Activated CD8-positive, alpha-beta memory T cell treated with anti-CD3 and anti-CD28 coated beads, Interleukin-2, amount 50 U/mL, for 24 hours (primary cell): Measurements from ENCODE around the gene CYP1A1.
A peak's percentile ranks its signal among the peaks of the same experiment; 100 is the strongest.
"Not testable (repeated sequence)": the region's sequence is repeated elsewhere in the genome, so short reads cannot be mapped to it uniquely, and the experiment has no call there.

Experiments
- DNase-seq: peaks from one replicate; pipeline ENCODE4 v3.0.0-alpha.2; 2020; ENCODE audit errors: extremely low read depth

CYP1A1 gene

DNA sequence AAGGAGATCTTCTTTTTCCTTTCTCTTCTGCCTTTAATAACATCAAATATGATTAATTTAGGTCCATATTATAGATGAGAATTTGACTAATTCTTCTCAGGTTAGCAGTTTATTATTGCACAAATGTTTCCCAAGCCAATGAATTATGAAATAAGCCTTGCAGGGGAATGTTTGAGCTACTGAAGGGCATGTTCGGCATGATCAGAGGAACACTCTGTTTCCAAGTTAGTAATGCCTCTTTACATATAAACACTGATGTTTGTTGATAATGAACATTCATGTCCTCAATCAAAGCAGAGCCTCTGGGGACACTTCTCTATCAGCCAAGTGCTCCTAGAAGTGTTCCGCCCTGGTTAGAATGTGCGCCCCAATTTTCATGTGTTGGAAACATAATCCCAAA lies 10.0 kb upstream of the CYP1A1 start:
- DNase-seq, result no peak

DNA sequence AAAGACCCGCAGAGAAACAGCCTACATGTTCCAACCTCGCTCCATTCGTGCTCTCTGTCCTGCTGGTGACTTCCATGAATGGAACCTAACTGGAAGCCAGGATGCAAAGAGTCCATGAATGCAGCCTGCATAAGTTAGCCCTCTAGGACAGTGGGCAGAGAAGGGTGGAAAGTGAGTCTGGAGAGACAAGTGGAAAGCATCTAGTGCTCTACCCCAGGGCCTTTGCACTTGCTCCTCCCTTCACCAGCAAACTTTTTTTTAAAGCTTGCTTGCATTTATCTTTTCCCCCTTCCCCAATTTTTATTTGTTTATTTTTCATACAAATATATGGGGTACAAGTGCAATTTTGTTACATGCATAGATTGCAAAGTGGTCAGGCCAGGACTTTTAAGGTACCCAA lies 7.9 kb upstream of the CYP1A1 start:
- no peak for DNase-seq

DNA sequence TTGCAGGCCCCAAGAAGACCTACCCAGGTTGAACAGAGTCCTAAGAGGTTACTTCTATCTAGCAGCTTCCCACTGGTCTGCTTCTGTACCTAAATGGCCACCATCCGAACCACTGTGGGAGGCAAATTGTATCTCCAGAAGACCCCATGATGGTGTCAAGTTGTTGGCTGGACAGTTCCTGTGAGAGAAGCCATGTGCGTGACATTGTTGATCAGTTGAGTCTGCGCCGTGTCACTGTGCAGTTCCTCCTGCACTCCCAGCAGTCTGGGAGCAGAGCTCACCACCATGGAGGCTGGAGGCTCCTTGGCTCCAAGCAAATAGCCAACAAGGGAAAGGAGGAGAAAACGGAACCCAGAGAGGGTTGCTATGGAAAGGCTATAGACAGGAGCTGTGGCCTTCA lies 7.5 kb upstream of the CYP1A1 start:
- DNase-seq, result no peak

DNA sequence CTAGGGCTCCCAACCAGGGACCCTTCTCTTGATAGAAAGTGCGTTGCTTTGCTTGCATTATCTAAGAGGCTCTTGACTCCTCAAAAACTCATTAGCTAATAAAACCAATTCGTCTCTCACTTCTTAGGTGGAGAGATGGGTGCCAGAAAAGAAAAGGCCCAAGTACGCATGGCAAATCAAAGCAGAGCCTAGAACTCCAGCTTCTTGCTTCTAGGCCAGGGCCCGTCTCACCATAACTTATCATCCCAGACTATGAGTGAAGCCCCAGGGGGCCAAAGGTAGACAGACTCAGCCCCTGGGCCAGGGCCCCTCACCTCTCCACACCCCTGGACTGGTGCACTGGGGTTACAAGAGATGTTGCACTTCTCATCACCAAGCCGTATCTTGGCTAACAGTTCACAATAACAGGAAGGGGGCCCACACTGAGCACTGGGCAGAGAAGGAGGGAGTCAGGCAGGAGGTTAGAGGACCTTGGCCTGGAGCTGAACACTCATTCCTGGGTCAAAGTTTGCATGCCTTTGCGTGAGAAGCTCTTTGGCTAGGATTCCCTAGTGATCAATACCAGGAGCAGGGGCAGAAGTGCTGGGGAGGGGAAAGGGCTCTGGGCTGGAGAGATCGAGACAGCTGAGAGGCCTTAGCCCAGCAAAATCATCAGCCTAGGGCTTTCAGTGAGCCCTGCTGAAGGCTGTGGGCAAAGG lies 5.4 kb upstream of the CYP1A1 start:
- DNase-seq, result no peak

DNA sequence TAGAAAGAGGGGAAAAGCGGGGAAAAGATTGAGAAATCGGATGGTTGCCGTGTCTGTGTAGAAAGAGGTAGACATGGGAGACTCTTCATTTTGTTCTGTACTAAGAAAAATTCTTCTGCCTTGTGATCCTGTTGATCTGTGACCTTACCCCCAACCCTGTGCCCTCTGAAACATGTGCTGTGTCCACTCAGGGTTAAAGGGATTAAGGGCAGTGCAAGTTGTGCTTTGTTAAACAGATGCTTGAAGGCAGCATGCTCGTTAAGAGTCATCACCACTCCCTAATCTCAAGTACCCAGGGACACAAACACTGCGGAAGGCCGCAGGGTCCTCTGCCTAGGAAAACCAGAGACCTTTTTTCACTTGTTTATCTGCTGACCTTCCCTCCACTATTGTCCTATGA lies 4.0 kb upstream of the CYP1A1 start:
- not testable (repeated sequence) for DNase-seq

DNA sequence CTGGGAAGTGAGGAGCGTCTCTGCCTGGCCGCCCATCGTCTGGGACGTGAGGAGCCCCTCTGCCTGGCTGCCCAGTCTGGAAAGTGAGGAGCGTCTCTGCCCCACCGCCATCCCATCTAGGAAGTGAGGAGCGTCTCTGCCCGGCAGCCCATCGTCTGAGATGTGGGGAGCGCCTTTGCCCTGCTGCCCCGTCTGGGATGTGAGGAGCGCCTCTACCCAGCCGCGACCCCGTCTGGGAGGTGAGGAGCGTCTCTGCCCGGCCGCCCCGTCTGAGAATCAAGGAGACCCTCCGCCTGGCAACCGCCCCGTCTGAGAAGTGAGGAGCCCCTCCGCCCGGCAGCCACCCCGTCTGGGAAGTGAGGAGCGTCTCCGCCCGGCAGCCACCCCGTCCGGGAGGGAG lies 3.4 kb upstream of the CYP1A1 start:
- DNase-seq, result not testable (repeated sequence)

DNA sequence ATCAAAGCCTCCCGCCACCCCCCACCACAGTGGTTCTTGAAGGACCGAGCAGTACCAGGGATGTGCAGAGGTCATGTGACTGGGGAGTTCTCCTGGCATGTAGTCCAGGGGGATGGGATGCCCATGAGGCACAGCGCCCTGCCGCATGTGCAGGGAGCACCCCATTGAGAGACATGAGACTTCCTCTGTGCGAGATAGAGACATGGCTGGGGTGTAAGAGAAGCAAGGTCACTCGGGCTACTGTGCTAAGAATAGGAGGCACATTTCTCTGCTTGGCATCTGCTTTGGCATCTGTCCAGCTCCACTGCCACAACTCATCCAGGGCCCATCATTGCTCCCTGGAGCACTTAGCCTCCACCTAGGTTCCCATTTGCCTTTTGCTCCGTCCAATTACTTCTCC lies 2.4 kb upstream of the CYP1A1 start:
- DNase-seq, result no peak

DNA sequence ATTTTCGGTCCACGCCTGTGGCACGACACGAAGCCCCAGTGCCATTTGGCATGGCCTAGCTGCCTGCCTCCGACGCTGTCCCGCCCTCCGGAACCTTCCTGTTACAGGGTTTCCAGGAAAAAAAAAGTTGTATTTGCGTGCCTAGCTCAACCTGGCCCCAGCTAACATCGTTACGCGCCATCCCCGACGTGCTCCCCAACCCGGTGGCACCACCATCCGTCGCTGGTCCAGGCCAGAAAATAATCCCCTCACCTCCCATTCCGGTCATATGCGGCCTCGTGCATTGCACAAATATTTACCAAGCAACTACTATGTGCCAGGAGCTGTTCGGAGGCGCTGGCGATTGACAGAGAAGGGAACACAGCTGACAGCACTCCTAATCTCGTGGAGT lies 1.4 kb upstream of the CYP1A1 start:
- DNase-seq, result no peak

DNA sequence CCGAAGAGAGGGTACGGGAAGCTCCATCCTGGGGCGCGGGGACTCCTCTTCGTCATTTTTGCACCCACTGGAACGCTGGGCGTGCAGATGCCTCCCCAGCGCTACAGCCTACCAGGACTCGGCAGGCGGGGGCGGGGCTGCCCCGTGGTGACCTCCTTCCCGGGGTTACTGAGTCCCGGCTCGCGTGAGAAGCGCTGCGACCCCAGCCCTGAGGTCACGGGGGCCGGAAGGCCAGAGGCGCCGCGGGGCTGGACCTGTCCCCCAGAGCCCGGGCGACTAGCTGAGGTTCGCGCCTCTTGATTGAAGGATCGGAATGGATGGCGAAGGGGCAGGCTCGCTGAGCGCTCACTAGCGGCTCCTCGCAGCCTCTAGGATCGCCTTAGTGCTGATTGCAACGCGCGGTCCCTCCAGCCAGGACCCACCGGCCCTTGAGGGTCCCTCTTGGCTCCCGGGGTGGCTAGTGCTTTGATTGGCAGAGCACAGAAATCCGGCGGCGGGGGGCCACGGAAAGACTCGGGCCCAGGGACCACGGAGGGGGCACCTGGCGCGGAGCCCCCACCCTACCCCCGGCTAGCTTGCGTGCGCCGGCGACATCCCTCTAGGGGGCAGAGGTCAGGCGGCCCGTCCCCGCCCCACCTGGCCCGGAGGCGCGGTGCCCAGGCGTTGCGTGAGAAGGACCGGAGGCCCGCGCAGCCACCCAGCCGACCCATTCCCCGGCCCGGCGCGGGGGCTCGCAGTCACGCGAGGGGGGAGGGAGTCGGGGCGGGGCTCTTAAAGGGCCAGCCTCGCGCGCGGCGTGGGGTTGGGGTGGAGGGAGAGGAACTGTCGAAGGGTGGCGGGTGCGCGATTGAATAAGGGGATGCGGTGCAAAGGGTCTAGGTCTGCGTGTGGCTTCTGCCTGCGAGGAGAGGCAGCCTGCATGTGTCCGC lies 781 bp upstream of the CYP1A1 start:
- DNase-seq, result no peak

DNA sequence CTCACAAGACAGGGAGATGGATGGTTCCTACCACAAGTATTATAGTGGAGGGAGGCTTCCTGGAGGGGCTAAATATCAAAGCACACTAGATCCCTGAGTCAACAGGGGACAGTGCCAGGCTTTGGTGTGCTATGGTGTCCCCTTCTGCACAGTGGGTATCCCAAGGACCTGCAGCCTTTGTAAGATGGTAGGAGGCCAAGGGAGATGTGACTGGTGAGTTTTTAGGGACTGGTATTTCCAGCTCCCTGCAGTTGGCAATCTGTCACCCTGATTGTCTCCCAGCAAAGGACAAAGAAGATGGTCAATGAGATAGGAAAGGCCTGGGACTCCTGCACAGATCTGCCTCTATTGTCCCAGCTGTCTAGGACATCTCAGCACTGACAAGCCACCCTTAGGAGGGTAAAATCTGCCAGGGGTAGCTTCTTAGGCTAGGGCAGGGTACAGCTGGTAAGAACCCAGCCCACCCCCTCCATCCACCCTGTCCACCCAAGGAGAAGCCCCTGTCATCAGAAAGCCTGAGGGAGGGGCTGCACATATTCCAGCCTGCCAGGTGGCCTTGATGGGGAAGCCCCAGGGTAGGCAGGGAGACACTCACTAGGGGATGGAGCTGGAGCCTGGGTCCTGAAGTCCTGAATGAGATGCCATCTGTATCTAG lies 631 bp downstream of the CYP1A1 start:
- no peak for DNase-seq

DNA sequence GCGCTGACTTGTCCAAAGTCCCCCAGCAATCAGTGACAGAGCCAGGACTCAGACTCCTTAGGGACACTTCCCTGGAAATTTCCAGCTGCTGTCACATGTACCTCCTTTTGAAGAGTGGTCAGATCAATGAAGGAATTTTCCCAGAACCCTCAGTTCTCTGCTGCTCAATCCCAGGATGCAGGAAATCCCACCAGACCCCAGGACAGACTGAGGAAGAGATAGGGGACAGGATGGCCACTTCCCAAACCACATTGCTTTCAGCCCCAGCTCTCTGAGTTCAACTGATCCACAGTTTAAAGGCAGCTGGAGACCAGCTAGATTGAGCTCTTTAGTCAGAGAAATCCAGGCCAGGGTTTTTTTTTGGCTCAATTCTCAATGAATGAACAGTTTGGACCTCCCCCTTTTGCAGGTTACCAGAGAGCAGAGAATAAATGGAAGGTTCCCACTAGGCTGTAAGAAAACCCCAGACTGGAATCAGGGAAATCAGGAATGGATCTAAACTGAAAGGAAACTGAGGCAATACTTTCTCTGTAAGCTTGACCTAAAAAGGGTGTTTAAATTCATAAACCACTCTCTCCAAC lies 1.5 kb downstream of the CYP1A1 start:
- no peak for DNase-seq

DNA sequence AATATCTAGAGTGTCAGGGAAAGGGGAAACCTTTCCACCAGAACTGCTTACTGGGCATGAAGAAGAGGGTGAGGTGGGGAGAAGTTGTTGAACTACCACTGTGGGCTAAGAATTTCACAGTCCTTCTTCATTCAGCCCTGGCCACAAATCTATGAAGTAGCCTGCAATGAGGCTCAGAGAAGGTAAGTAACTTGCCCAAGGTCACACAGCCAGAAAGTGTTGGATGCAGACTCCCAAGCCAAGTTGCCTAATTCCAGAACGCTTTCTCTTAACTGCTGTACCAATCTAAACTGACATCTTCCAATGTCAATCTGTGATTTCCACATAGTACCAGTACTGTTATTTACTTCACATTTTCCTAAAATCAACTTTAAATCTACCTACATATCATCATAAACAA lies 2.1 kb downstream of the CYP1A1 start:
- DNase-seq, result no peak

DNA sequence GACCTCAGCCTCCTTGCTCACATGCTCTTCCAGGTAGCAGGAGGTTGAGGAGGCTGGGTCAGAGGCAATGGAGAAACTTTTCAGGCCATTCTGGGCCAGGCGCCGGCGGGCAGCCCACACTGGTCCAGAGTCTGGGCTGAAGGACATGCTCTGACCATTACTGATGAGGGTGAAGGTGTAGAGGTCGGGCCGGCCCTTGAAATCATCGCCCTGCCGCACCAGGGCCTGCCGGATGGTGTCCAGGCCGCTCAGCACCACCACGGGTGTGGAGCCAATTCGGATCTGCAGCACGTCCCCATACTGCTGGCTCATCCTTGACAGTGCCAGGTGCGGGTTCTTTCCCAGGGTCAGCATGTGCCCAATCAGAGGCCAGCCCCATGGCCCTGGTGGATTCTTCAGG lies 2.7 kb downstream of the CYP1A1 start:
- DNase-seq, result no peak

DNA sequence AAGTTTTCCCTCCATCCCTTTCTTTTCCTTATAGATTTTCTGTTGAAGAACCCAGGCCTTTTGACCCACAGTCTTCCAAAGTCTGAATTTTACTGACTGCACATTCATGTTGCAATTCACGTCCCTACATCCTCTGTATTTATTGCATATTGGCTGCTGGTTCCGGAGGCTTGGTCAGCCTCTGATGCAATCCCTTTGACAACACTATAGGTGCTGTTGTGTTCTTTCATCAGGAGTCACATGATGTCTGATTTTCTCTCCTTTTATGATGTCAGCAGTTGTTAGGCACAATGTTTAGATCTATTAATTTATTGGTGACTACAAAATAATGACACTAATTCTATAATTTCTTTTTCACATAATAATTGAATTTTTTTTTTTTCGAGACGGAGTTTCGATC lies 8.7 kb downstream of the CYP1A1 start:
- no peak for DNase-seq

DNA sequence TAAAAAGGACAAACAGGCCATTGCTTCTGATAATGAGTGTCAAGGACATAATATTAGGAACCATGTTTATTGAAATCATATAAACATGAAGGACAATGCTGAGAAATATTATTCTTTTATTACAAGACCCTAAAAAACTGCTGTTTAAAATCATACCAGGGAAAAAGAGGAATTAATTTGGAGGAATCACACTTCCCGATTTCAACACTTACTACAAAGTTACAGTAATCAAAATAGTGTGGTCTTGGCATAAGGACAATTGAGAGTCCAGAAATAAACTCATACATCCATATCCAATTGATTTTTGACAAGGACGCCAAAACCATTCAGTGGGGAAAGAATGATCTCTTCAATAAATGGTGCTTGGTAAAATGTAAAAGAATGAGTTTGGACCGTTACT lies 13.0 kb downstream of the CYP1A1 start:
- no peak for DNase-seq

DNA sequence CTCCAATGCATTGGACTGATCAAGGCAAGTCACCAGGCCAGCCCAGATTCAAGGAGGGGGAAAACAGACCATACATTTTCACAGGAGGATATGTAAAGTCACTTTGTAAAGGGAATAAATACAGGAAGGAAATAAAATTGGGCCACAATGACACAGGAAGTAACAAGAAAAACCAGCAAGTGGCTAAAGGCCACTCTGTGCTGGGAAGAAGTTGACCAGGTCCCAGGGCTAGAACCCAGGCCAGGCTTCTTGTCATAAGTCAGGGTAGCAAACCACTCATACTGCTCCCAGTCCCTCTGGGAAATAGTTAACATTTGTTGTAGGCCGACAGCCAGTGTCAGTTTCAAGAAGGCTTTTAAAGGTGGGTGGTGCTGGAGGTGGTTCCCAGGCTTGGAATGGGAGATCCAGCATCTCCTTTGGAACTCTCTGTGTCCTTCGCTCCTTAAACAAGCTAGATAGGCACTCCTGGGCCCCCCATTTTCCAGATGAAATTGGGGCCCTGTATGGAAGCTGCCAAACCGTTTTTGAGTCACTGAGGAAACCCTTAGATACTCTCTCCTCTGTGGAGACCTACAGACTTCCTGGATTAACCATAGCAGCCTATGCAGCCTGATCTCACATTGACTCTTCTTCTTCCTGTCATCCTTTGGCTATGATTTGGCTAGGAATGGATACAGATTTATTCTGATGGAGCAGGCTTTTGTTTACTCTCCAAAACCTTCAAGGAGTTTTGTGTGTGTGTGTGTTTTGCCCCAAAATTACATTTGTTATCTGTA lies 14.8 kb downstream of the CYP1A1 start:
- no peak for DNase-seq

DNA sequence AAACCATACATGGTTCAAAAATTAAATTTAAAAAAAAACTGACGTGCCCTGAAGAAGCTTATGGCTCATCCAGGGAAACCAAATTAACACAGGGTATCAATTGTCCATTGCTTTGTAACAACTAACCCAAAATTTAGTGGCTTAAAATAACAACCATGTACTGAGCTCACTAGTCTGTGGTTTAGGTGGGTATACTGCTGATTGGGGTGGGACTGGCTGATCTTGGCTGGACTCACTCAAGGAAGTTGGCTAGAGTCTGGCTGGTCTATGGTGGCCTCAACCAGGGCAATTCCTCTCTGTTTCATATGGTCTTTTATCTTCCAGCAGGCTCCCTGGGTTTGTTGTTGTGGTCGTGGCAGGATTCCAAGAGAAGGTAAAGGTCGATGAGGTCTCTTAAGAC lies 15.4 kb downstream of the CYP1A1 start:
- DNase-seq, result no peak

DNA sequence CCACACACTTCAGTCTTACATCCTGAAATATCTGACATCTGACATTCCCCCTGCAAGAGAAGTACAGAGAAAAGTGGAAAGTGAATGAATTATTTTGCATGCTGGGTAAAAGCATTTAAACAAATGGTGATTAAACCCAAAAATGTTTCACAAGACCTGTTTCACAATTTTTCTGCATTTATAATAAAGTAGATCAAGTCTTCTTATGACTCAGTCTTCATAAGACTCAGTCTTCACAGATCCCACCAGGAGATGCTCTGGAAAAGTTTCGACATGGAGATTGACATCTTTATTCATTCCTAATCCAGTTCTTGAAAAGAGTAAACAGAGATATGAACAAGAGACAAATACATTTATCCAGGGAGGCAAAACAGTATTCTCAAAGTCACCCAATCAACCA lies 16.3 kb downstream of the CYP1A1 start:
- DNase-seq, result no peak

DNA sequence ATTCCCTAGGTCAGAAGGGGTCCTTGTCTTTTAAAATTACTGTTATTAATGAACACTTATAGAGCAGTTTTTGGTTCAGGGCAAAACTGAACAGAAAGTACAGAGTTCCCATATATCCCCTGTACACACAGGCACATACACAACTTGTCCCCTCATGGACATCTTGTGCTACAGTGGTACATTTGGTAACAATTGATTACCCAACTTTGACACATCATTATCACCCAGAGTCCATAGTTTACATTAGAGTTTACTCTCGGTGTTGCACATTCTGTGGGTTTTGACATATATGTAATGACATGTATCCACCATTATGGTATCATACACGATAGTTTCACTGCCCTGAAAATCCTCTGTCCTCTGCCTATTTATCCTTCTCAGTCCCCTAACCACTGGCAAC lies 28.5 kb downstream of the CYP1A1 start:
- DNase-seq, result no peak

DNA sequence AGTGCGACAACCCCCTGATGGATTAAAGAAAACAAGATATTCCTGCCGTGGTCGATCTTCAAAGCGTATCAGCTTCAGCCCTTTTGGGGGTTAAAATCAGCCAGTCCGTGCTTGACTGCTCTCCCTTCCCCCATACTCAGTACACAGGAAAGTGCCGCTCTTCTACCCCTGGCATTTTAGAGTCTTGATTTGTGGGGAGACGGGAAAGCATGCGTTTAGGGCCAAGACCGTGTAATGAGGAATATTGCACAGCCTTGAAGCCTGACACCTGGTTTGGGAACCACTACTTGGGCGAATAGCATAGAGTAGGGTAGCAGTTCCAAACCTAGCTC lies 29.0 kb downstream of the CYP1A1 start:
- DNase-seq, result no peak

DNA sequence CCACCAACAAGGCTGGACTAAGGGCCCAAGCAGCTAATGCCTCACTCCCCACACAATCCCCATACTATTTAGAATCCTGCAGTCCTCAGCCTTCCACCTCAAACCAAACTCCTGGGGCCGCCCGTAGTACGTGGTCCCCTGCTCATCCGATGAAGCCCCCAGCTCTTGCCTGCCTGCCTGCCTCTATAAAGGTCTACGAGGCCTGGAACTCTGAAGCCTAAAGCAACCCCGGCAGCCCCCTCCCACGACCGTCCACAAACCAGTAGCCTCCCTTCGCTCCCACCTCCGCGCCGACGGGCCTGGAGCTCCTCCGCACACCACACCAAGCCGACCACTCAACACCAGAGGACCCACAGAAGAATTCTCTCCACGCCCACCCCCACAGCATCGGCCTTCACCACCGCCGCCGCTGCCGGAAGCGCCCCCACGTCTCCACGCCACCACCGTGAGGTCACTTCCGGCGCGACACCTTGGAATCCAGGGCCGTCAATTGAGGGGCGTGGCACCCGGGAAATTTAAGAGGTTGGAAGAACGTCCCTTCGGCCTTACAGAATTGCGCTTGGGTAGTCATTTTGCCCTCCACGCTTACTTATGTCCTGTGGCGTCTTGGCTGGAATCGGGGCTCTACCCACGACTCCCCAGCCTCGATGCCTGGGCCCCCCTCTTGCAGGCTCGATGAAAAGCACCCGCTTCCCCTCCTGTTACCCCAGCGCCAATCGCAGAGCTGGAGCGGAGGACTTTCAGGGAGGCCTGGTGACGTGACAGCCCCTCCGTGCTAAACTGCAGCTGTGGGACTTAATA lies 29.5 kb downstream of the CYP1A1 start, which contains the start of gene EDC3:
Gene EDC3, minus strand, starts transcription at position 428 of the 801 bp plus-strand sequence. CDS start 20,900 bp downstream, outside the sequence.
- DNase-seq, result peak; percentile 82
